Measurements from ENCODE around the gene DNAJC19. TPM values are rescaled to one million over a fixed set of nuclear protein-coding genes. Genes with fewer than 3 reads are reported as not detected.

DNAJC19 gene
- total RNA-seq, 1 donor from 2014 or later, result 36.2 TPM

DNA sequence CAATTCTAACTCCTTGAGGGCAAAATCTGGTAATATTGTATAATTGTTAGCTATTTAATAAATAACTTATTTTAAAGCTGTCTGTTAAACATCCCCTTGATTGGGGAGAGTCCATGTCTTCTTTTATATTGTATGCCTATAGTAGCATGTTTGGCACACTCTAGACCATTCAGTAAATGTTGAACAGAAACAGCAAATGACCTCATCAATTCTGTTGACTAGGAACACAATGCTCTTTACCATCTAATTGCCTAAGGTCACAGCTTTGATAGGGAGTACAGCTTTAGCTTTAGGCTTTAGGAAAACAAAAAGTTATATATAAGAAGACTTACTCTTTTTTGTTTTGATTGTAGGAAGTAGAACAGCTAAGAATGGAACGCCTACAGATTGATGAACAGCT, 27.0 kb downstream of the DNAJC19 start:
- no peak for DNase-seq (ENCODE audit: low spot score)
- no peak for ATAC-seq

DNA sequence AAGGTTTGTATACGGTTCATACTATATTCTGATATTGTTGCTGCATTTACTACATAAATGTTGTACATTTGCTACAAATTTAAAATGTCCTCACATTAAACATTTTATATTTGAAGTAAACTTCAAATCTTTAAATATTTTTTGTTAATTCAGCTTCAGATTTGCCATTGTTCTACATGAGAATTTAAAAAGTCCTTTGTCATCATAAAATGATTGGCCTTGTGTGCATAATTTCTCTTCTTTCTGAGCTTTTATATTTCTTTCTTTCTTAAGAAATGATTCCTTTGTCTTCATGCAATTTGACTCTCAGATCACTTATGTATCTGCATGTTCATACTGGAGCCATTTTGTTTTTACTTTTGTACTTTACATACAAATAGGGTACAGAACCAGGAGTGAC, 28.0 kb downstream of the DNAJC19 start:
- no peak for DNase-seq (ENCODE audit: low spot score)
- ATAC-seq, result no peak

DNA sequence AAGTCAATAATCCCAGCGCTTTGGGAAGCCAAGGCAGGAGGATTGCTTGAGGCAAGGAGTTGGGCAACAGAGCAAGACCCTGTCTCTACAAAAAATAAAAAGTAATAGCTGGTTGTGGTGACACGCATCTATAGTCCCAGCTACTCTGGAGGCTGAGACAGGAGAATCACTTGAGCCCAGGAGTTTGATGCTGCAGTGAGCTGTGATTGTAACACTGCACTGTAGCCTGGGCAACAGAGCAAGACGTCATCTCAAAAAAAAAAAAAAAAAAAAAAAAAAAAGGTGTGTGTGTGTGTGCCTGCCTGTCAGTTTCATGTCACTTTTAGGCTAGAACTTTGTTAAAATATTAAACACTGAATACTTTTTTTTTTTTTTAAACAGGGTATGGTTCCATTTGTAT, 28.4 kb downstream of the DNAJC19 start:
- ATAC-seq (no peak), DNase-seq (ENCODE audit: low spot score) (no peak)

DNA sequence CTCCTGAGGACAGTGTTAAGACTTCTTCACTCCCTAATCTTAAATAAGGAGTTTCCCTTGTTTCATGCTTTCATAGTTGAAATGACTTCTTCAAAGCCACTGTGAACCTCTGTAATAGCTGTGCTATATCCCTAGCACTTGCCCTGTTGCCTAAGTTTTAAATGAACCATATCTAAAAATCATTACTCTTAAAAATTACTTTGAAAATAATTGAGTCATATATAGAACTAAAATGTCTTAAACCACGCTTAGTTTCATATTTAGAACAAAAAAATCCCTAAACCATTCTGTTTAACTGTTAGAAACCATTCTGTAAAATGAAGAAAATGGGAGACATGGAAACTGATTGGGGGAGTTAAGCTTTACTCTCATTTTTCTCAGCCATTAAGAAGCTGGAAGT, 29.8 kb downstream of the DNAJC19 start:
- ATAC-seq (no peak), DNase-seq (ENCODE audit: low spot score) (no peak)

- DNase-seq (ENCODE audit: low spot score) (no peak), ATAC-seq (no peak)
Observed at GRCh38 chr3:180947761-180948390, 41.7 kb downstream of the DNAJC19 start.

GRCh38 chr3:180940826-180941225, 48.7 kb downstream of the DNAJC19 start:
- ATAC-seq, result no peak
- DNase-seq (ENCODE audit: low spot score), result no peak

GRCh38 chr3:180934638-180935037, 54.9 kb downstream of the DNAJC19 start:
- DNase-seq (ENCODE audit: low spot score), result no peak
- no peak for ATAC-seq

Other genes starting within 250 kb of the DNAJC19 start
- 40.6 TPM for gene FXR1, start 77.1 kb downstream of the DNAJC19 start, total RNA-seq